Measurements from ENCODE around the gene KRTAP10-6. TPM values are rescaled to one million over a fixed set of nuclear protein-coding genes. Genes with fewer than 3 reads are reported as not detected.
"Not testable (repeated sequence)": the region's sequence is repeated elsewhere in the genome, so short reads cannot be mapped to it uniquely, and the experiment has no call there.

Gene KRTAP10-6
- total and polyA plus RNA-seq, 2 donors (not counting 1 experiment from before 2014, with no cell fraction given), result not detected

DNA sequence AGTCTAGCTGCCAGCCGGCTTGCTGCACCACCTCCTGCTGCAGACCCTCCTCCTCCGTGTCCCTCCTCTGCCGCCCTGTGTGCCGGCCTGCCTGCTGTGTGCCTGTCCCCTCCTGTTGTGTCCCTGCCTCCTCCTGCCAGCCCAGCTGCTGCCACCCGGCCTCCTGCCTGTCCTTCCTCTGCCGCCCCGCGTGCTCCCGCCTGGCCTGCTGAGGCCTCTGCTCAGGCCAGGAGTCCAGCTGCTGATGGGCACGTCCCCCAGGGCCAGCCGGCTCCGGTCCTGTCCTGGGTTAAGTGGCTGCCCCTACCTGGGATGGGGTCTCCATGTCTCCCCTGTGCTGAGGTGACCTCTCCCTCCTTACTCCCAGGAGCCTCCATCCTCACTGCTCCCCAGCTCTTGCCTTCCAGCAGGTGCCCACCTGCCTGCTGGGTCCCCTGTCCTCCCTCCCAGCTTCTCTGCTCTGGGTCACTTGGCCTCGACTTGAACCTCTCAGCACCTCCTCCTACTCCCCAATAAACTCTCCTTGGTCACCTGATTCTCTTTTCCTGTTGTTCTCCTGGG lies 20.4 kb upstream of the KRTAP10-6 start:
- H4K20me1 ChIP-seq (ENCODE audit: control insufficient read depth, extremely low read depth, insufficient read depth, low read length), result no peaks in the 10 kb centered on the region
- H3K4me1 ChIP-seq (ENCODE audit: control insufficient read depth, extremely low read depth, insufficient read depth, low read length), result no peaks in the 10 kb centered on the region
- H3K4me2 ChIP-seq (ENCODE audit: extremely low read depth, insufficient read depth, low read length), result no peak overlapping the region
- H3K27me3 ChIP-seq (ENCODE audit: control insufficient read depth, insufficient read depth, low read length), result no peaks in the 10 kb centered on the region
- H3K27ac ChIP-seq (ENCODE audit: insufficient read depth, low read length), result no peak overlapping the region
- DNase-seq (ENCODE audit: low read depth in 2 of 2), result no peak
- H3K79me2 ChIP-seq (ENCODE audit: control insufficient read depth, insufficient read depth, low read length), result no peaks in the 10 kb centered on the region
- H2AFZ ChIP-seq (ENCODE audit: low read length), result no peak overlapping the region
- TF ChIP-seq, protein P1, sequence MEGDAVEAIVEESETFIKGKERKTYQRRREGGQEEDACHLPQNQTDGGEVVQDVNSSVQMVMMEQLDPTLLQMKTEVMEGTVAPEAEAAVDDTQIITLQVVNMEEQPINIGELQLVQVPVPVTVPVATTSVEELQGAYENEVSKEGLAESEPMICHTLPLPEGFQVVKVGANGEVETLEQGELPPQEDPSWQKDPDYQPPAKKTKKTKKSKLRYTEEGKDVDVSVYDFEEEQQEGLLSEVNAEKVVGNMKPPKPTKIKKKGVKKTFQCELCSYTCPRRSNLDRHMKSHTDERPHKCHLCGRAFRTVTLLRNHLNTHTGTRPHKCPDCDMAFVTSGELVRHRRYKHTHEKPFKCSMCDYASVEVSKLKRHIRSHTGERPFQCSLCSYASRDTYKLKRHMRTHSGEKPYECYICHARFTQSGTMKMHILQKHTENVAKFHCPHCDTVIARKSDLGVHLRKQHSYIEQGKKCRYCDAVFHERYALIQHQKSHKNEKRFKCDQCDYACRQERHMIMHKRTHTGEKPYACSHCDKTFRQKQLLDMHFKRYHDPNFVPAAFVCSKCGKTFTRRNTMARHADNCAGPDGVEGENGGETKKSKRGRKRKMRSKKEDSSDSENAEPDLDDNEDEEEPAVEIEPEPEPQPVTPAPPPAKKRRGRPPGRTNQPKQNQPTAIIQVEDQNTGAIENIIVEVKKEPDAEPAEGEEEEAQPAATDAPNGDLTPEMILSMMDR (conservative IDR thresholded peaks at IDR 0.05 in 1 of 2, IDR thresholded peaks at IDR 0.05 in 1 of 2; ENCODE audit: low read depth in 1 of 2, low read length in 2 of 2), result no peak
- TF ChIP-seq EZH2 (IDR thresholded peaks at IDR 0.05; ENCODE audit: low read length, missing control alignments), result no peak
- no peaks in the 10 kb centered on the region for H3K9me3 ChIP-seq (ENCODE audit: control insufficient read depth, insufficient read depth, low read depth, low read length)
- H3K36me3 ChIP-seq (ENCODE audit: control insufficient read depth, insufficient read depth, low read length), result no peaks in the 10 kb centered on the region
- no peak overlapping the region for H3K4me3 ChIP-seq (replicated peaks in 1 of 4; ENCODE audit: control extremely low read depth in 1 of 4, insufficient read depth in 1 of 4, low read depth in 3 of 4, low read length in 4 of 4)
- H3K9ac ChIP-seq (ENCODE audit: insufficient read depth, low read length), result no peak overlapping the region

- Histone ChIP-seq H3K9ac (ENCODE audit: insufficient read depth, low read length) (no peak within 1 kb of the TSS), H3K4me3 (replicated peaks in 1 of 4; ENCODE audit: control extremely low read depth in 1 of 4, insufficient read depth in 1 of 4, low read depth in 3 of 4, low read length in 4 of 4) (no peak within 1 kb of the TSS), H3K79me2 (ENCODE audit: control insufficient read depth, insufficient read depth, low read length) (no peaks in the 10 kb centered on the region), H3K4me2 (ENCODE audit: extremely low read depth, insufficient read depth, low read length) (no peak within 1 kb of the TSS), H3K4me1 (ENCODE audit: control insufficient read depth, extremely low read depth, insufficient read depth, low read length) (no peaks in the 10 kb centered on the region), H3K9me3 (ENCODE audit: control insufficient read depth, insufficient read depth, low read depth, low read length) (no peaks in the 10 kb centered on the region), H3K27me3 (ENCODE audit: control insufficient read depth, insufficient read depth, low read length) (no peaks in the 10 kb centered on the region), H4K20me1 (ENCODE audit: control insufficient read depth, extremely low read depth, insufficient read depth, low read length) (no peaks in the 10 kb centered on the region), H3K36me3 (ENCODE audit: control insufficient read depth, insufficient read depth, low read length) (no peaks in the 10 kb centered on the region), H2AFZ (ENCODE audit: low read length) (no peak within 1 kb of the TSS), H3K27ac (ENCODE audit: insufficient read depth, low read length) (no peak within 1 kb of the TSS)
- TF ChIP-seq, protein P1 (conservative IDR thresholded peaks at IDR 0.05 in 1 of 2, IDR thresholded peaks at IDR 0.05 in 1 of 2; ENCODE audit: low read depth in 1 of 2, low read length in 2 of 2), result no peak
- no peak for TF ChIP-seq EZH2 (IDR thresholded peaks at IDR 0.05; ENCODE audit: low read length, missing control alignments)
- no peak for DNase-seq (ENCODE audit: low read depth in 2 of 2)
These were observed 19.8 kb upstream of the KRTAP10-6 start, which contains the start of gene KRTAP10-8 for GRCh38 chr21:44612029-44612486. KRTAP10-8 (plus strand) TSS chr21:44612079; CDS start chr21:44612101, 22 bp downstream.

DNA sequence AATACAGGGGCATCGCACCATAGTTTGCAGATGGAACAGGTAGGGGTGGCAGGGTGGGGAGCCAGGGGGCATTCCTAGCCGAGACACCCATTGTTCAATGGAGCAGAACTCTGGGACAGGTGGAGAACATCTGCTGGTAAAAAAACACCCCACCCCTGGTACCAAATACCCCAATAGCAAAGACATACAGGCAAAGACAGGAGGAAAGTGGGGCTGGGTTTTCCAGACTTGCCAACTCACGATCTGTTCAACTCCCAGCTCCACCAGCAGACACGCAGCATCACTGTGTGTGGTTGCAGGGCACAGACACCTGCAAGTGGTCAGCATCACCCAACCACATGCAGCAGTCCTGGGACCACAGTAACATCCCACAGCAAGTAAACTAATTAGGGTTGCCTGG lies 19.2 kb upstream of the KRTAP10-6 start:
- TF ChIP-seq, protein P1 (conservative IDR thresholded peaks at IDR 0.05 in 1 of 2, IDR thresholded peaks at IDR 0.05 in 1 of 2; ENCODE audit: low read depth in 1 of 2, low read length in 2 of 2), result no peak
- TF ChIP-seq EZH2 (IDR thresholded peaks at IDR 0.05; ENCODE audit: low read length, missing control alignments), result no peak
- Histone ChIP-seq H3K9ac (ENCODE audit: insufficient read depth, low read length) (no peak overlapping the region), H3K27me3 (ENCODE audit: control insufficient read depth, insufficient read depth, low read length) (no peaks in the 10 kb centered on the region), H2AFZ (ENCODE audit: low read length) (no peak overlapping the region), H3K4me1 (ENCODE audit: control insufficient read depth, extremely low read depth, insufficient read depth, low read length) (no peaks in the 10 kb centered on the region), H3K79me2 (ENCODE audit: control insufficient read depth, insufficient read depth, low read length) (no peaks in the 10 kb centered on the region), H3K36me3 (ENCODE audit: control insufficient read depth, insufficient read depth, low read length) (no peaks in the 10 kb centered on the region), H3K4me2 (ENCODE audit: extremely low read depth, insufficient read depth, low read length) (no peak overlapping the region), H3K4me3 (replicated peaks in 1 of 4; ENCODE audit: control extremely low read depth in 1 of 4, insufficient read depth in 1 of 4, low read depth in 3 of 4, low read length in 4 of 4) (no peak overlapping the region), H4K20me1 (ENCODE audit: control insufficient read depth, extremely low read depth, insufficient read depth, low read length) (no peaks in the 10 kb centered on the region), H3K9me3 (ENCODE audit: control insufficient read depth, insufficient read depth, low read depth, low read length) (no peaks in the 10 kb centered on the region), H3K27ac (ENCODE audit: insufficient read depth, low read length) (no peak overlapping the region)
- no peak for DNase-seq (ENCODE audit: low read depth in 2 of 2)

DNA sequence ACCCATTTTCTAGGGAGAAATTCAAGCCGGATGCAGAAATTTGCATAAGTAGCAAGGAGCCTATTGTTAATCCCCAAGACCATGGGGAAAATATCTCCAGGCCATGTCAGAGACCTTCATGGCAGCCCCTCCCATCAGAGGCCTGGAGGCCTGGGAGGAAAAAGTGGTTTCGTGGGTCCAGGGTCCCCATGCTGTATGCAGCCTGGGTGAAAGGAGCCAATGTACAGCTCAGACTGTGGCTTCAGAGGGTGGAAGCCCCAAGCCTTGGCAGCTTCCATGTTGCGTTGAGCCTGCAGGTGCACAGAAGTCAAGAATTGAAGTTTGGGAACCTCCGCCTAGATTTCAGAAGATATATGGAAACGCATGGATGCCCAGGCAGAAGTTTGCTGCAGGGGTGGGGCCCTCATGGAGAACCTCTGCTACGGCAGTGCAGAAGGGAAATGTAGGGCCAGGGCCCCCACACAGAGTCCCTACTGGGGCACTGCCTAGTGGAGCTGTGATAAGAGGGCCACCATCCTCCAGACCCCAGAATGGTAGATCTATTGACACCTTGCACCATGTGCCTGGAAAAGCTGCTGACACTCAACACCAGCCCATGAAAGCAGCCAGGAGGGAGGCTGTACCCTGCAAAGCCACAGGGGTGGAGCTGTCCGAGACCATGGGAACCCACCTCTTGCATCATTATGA lies 18.0 kb upstream of the KRTAP10-6 start:
- H3K27me3 ChIP-seq (ENCODE audit: control insufficient read depth, insufficient read depth, low read length); H3K9ac ChIP-seq (ENCODE audit: insufficient read depth, low read length); H3K4me2 ChIP-seq (ENCODE audit: extremely low read depth, insufficient read depth, low read length); H2AFZ ChIP-seq (ENCODE audit: low read length); H4K20me1 ChIP-seq (ENCODE audit: control insufficient read depth, extremely low read depth, insufficient read depth, low read length); H3K27ac ChIP-seq (ENCODE audit: insufficient read depth, low read length); H3K4me1 ChIP-seq (ENCODE audit: control insufficient read depth, extremely low read depth, insufficient read depth, low read length); H3K79me2 ChIP-seq (ENCODE audit: control insufficient read depth, insufficient read depth, low read length); H3K4me3 ChIP-seq (replicated peaks in 1 of 4; ENCODE audit: control extremely low read depth in 1 of 4, insufficient read depth in 1 of 4, low read depth in 3 of 4, low read length in 4 of 4); H3K9me3 ChIP-seq (ENCODE audit: control insufficient read depth, insufficient read depth, low read depth, low read length); DNase-seq (ENCODE audit: low read depth in 2 of 2); H3K36me3 ChIP-seq (ENCODE audit: control insufficient read depth, insufficient read depth, low read length): not testable (repeated sequence)
